Measurements from ENCODE around the gene FOXB1.

FOXB1 gene

GRCh38 chr15:60001610-60002527 is 2.2 kb upstream of the FOXB1 start:
- ChIA-PET CTCF (interaction anchor here (1.3 kb wide), 1 partner anchor 10 kb away, joined by 3 read pairs; no protein-coding TSS in a partner anchor), POLR2A (no interaction called here)
- TF ChIP-seq CTCF (IDR thresholded peaks at IDR 0.05; ENCODE audit: control extremely low read depth, extremely low read depth, low read depth, missing control alignments): no peak
- no peak for DNase-seq (ENCODE audit: extremely low spot score)

DNA sequence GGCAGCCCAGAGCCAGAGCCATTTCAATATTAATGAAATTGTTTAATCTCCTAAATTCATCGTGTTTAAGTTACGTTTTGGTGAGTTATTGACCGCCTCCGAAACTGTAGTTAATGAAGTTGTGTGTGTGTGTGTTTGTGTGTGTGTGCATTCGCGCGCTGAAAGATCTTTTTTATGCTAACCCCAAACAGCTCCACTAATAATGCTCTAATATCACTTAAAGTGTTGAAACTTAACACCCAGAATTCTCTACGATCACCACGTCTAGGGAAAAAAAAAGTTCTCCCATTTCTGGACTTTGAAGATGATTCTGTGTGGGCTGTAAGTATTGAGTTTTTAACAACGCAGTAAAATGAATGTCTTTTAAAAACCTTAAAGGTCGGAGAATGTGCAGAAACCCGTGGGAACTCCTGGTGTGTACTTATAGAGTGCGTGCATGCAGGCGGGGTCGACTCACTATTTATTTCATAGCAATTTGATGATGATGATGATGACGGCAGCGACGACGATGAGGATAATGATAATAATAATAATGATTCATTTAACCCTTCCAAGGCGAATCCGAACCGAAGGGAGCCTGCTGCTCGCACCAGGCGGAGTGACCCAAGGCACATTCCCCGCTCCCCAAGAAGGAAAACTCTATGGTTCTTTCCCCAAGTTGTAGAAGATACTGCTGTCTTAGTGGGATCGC is 1.4 kb upstream of the FOXB1 start:
- POLR2A ChIA-PET: no interaction called here
- CTCF ChIA-PET: interaction anchor here (1.3 kb wide), 1 partner anchor 11 kb away, joined by 3 read pairs; no protein-coding TSS in a partner anchor
- no peak for TF ChIP-seq CTCF (IDR thresholded peaks at IDR 0.05; ENCODE audit: control extremely low read depth, extremely low read depth, low read depth, missing control alignments)
- peak; percentile 13 for DNase-seq (ENCODE audit: extremely low spot score)

DNA sequence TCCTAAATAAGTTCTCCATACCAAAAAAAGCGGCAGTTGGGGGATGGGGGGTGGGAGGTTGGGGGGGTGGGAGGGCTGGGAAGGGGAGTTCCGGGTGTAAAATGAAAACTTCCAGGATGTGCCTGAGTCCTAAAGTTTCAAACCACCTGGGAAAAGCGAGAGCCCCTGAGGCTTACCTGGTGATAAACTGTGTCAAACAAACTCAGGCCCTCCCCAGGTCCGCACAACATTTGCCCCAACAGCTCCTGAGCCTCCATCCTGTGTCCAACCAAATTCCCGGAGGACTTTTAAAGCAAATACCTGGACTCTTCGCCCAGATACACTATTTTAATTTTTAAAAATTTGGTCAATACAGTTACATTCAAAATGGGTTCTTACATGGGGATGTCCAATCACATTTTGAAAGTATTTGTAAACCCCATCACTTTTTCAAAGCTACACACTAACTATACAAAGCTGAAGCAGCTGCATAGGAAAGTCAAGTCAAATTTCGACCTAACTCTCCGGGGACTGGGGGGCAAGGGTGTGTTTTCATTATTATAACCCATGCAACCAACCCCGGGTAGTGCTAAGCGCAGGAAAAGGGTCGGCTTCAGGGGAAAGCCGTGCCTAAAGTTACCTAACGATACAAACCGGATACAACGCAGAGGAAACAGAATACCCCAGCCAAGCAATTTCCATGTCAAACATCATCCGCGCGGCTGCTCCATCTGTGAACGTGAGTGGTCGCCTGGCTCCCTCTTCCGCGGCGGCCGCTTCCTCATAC is 685 bp upstream of the FOXB1 start:
- DNase-seq (ENCODE audit: extremely low spot score): peak; percentile 21
- TF ChIP-seq CTCF (IDR thresholded peaks at IDR 0.05; ENCODE audit: control extremely low read depth, extremely low read depth, low read depth, missing control alignments): no peak
- ChIA-PET POLR2A (no interaction called here), CTCF (interaction anchor here (1.4 kb wide), 1 partner anchor 10 kb away, joined by 4 read pairs; no protein-coding TSS in a partner anchor)

GRCh38 chr15:60004846-60005351 is 788 bp downstream of the FOXB1 start:
- ChIA-PET POLR2A (no interaction called here), CTCF (interaction anchor here (1.4 kb wide), 1 partner anchor 12 kb away, joined by 4 read pairs; no protein-coding TSS in a partner anchor)
- peak; percentile 26 for DNase-seq (ENCODE audit: extremely low spot score)
- no peak for TF ChIP-seq CTCF (IDR thresholded peaks at IDR 0.05; ENCODE audit: control extremely low read depth, extremely low read depth, low read depth, missing control alignments)

DNA sequence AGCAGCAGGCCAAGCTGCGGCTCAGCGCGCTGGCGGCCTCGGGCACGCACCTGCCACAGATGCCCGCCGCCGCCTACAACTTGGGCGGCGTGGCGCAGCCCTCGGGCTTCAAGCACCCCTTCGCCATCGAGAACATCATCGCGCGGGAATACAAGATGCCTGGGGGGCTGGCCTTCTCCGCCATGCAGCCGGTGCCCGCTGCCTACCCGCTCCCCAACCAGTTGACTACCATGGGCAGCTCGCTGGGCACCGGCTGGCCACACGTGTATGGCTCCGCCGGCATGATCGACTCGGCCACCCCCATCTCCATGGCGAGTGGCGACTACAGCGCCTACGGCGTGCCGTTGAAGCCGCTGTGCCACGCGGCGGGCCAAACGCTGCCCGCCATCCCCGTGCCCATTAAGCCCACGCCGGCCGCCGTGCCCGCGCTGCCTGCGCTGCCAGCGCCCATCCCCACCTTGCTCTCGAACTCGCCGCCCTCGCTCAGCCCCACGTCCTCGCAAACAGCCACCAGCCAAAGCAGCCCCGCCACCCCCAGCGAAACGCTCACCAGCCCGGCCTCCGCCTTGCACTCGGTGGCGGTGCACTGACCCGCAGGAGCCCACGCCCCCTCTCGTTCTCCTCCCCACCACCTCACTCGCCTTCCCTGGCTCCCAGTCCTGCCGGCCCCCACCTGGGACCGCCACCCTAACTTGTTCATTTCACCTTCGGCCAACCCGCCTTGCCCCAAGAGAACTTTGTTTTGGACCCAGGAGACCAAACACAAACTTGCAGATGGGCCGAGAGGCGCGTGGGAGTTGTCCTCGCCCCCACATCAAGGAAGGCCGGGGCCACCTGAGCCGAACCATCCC is 1.5 kb downstream of the FOXB1 start:
- CTCF ChIA-PET: no interaction called here
- DNase-seq (ENCODE audit: extremely low spot score): no peak
- no peak for TF ChIP-seq CTCF (IDR thresholded peaks at IDR 0.05; ENCODE audit: control extremely low read depth, extremely low read depth, low read depth, missing control alignments)
- POLR2A ChIA-PET: no interaction called here
